Measurements from ENCODE around the gene MRPS27. TPM values are rescaled to one million over a fixed set of nuclear protein-coding genes. Genes with fewer than 3 reads are reported as not detected.

Gene MRPS27
- total and polyA plus RNA-seq, 2 of the 4 experiments (the other 2 are of a cell fraction) = 46.9 to 90.5 TPM

DNA sequence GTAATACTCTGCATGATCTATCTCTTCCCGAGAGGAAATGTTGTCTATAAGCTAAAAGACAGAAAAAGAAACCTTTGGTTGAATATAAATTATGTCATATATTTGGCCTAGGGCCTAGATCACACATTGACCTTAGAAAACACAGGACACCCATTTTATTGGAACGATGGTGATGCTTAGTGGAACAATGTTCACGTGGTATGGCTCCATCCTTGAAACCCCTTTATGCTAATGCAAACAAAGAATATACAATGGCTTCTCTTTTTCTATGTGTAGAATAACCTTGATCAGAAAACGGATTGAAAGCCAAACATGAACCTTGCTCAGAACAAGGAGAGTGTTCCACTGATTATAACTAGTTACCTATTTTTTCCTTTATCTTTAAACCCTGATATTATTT lies 24.5 kb downstream of the MRPS27 start:
- no CpG with 5 or more reads among the region's 4 CpGs for WGBS, 2 experiments (ENCODE audit: extremely low coverage in 2 of 2, insufficient read length in 1 of 2)
- no peak for DNase-seq
- no peak overlapping the region for H3K18ac ChIP-seq (ENCODE audit: low read depth, low read length)
- no TSS peak for BruUV-seq (replicated peaks)
- H3K36me3 ChIP-seq (ENCODE audit: control insufficient read depth, insufficient read depth, low read length) = no peaks in the 10 kb centered on the region
- no peak for TF ChIP-seq MAFK (IDR thresholded peaks at IDR 0.05; ENCODE audit: low read depth, low read length)
- TF ChIP-seq FOS (IDR thresholded peaks at IDR 0.05; ENCODE audit: low read depth, low read length) = no peak
- TF ChIP-seq MAZ (IDR thresholded peaks at IDR 0.05; ENCODE audit: borderline replicate concordance, low read depth, low read length) = no peak
- TF ChIP-seq RAD21 (IDR thresholded peaks at IDR 0.05; ENCODE audit: low read length) = no peak
- no peak for TF ChIP-seq RFX5 (IDR thresholded peaks at IDR 0.05; ENCODE audit: low read depth, low read length)
- TF ChIP-seq BHLHE40 (IDR thresholded peaks at IDR 0.05; ENCODE audit: low read depth, low read length) = no peak
- TF ChIP-seq, protein P1, sequence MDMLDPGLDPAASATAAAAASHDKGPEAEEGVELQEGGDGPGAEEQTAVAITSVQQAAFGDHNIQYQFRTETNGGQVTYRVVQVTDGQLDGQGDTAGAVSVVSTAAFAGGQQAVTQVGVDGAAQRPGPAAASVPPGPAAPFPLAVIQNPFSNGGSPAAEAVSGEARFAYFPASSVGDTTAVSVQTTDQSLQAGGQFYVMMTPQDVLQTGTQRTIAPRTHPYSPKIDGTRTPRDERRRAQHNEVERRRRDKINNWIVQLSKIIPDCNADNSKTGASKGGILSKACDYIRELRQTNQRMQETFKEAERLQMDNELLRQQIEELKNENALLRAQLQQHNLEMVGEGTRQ (IDR thresholded peaks at IDR 0.05; ENCODE audit: low read depth, low read length) = no peak
- TF ChIP-seq NFE2L2 (IDR thresholded peaks at IDR 0.05; ENCODE audit: low read depth, low read length) = no peak
- TF ChIP-seq, protein P2, sequence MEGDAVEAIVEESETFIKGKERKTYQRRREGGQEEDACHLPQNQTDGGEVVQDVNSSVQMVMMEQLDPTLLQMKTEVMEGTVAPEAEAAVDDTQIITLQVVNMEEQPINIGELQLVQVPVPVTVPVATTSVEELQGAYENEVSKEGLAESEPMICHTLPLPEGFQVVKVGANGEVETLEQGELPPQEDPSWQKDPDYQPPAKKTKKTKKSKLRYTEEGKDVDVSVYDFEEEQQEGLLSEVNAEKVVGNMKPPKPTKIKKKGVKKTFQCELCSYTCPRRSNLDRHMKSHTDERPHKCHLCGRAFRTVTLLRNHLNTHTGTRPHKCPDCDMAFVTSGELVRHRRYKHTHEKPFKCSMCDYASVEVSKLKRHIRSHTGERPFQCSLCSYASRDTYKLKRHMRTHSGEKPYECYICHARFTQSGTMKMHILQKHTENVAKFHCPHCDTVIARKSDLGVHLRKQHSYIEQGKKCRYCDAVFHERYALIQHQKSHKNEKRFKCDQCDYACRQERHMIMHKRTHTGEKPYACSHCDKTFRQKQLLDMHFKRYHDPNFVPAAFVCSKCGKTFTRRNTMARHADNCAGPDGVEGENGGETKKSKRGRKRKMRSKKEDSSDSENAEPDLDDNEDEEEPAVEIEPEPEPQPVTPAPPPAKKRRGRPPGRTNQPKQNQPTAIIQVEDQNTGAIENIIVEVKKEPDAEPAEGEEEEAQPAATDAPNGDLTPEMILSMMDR (conservative IDR thresholded peaks at IDR 0.05; ENCODE audit: low read depth, low read length) = no peak
- TF ChIP-seq POLR2A (IDR thresholded peaks at IDR 0.05; ENCODE audit: low read depth, low read length) = no peak
- TF ChIP-seq, protein P3, sequence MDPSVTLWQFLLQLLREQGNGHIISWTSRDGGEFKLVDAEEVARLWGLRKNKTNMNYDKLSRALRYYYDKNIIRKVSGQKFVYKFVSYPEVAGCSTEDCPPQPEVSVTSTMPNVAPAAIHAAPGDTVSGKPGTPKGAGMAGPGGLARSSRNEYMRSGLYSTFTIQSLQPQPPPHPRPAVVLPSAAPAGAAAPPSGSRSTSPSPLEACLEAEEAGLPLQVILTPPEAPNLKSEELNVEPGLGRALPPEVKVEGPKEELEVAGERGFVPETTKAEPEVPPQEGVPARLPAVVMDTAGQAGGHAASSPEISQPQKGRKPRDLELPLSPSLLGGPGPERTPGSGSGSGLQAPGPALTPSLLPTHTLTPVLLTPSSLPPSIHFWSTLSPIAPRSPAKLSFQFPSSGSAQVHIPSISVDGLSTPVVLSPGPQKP (IDR thresholded peaks at IDR 0.05; ENCODE audit: borderline replicate concordance, low read depth, low read length) = no peak
- no peak for TF ChIP-seq SMC3 (IDR thresholded peaks at IDR 0.05; ENCODE audit: low read depth, low read length)
- TF ChIP-seq RCOR1 (IDR thresholded peaks at IDR 0.05; ENCODE audit: insufficient replicate concordance, low read length) = no peak
- no peak for TF ChIP-seq CEBPB (IDR thresholded peaks at IDR 0.05; ENCODE audit: low read depth, low read length)
- no peak for TF ChIP-seq MXI1 (IDR thresholded peaks at IDR 0.05; ENCODE audit: borderline replicate concordance, low read depth, low read length)
- no peak for TF ChIP-seq CHD1 (IDR thresholded peaks at IDR 0.05; ENCODE audit: low read depth, low read length)
- H3K56ac ChIP-seq (ENCODE audit: extremely low read depth, insufficient read depth, low read length) = no peak overlapping the region
- H4K20me1 ChIP-seq (ENCODE audit: insufficient read depth, low read length) = no peaks in the 10 kb centered on the region
- H3K27ac ChIP-seq (ENCODE audit: insufficient read depth, low read length) = no peak overlapping the region
- ATAC-seq (ENCODE audit: low read depth) = no peak
- H3K23ac ChIP-seq (ENCODE audit: low read depth, low read length) = no peak overlapping the region
- no peak overlapping the region for H3K4me2 ChIP-seq (ENCODE audit: low read depth, low read length)
- no peaks in the 10 kb centered on the region for H3K9me1 ChIP-seq (ENCODE audit: insufficient read depth, low read length)
- no peak overlapping the region for H3K9ac ChIP-seq (ENCODE audit: low read depth, low read length)
- no peak overlapping the region for H3K4me3 ChIP-seq (ENCODE audit: insufficient read depth, low read depth, low read length)
- intact Hi-C loops (cut with micrococcal nuclease) (no loop called here), dilution Hi-C loops (cut with HindIII; ENCODE audit: low sequenced_read_pairs, unreplicated experiment) (no loop called here), in situ Hi-C loops (cut with MboI; ENCODE audit: low sequenced_read_pairs) (no loop called here)
- no peak overlapping the region for H4K5ac ChIP-seq (ENCODE audit: low read depth, low read length)
- peaks cover 11 to 32% of the 10 kb centered on the region in 2 experiments for H3K79me1 ChIP-seq (ENCODE audit: low read depth in 1 of 2, low read length in 2 of 2)
- H3K27me3 ChIP-seq (ENCODE audit: control insufficient read depth, insufficient read depth, low read length) = no peaks in the 10 kb centered on the region
- no peak overlapping the region for H2BK15ac ChIP-seq (ENCODE audit: low read depth, low read length)
- H2BK120ac ChIP-seq (ENCODE audit: low read depth, low read length) = no peak overlapping the region
- H2AK9ac ChIP-seq (replicated peaks; ENCODE audit: low read depth, low read length, poor library complexity) = no peak overlapping the region
- no peak overlapping the region for H4K8ac ChIP-seq (ENCODE audit: low read depth in 2 of 2, low read length in 2 of 2)
- H4K91ac ChIP-seq (ENCODE audit: insufficient read depth, low read depth, low read length) = no peak overlapping the region
- H3K14ac ChIP-seq (replicated peaks; ENCODE audit: low read depth, low read length) = no peak overlapping the region
- POLR2A ChIA-PET (ENCODE audit: unreplicated experiment) = interaction anchor here (0.6 kb wide), 1 partner anchor 13 kb away, joined by 3 read pairs; no protein-coding TSS in a partner anchor
- no peak overlapping the region for H3K4ac ChIP-seq (ENCODE audit: low read depth, low read length)
- H2BK5ac ChIP-seq (ENCODE audit: low read depth, low read length, poor library complexity, severe bottlenecking) = no peak overlapping the region
- CTCF ChIA-PET = no interaction called here
- no peak overlapping the region for H2AFZ ChIP-seq (replicated peaks; ENCODE audit: low read length, poor library complexity)
- no peak overlapping the region for H2AK5ac ChIP-seq (ENCODE audit: low read depth, low read length)
- H2BK20ac ChIP-seq (ENCODE audit: low read depth, low read length) = no peak overlapping the region
- no peaks in the 10 kb centered on the region for H3K9me3 ChIP-seq (ENCODE audit: control insufficient read depth, insufficient read depth, low read length)
- no peaks in the 10 kb centered on the region; the same call in 1 of the 2 replicates for H3K4me1 ChIP-seq (ENCODE audit: control insufficient read depth, insufficient read depth, low read length)
